Ovary (tissue), 9 donors: Measurements from ENCODE around the gene SRP68. TPM values are rescaled to one million over a fixed set of nuclear protein-coding genes. Genes with fewer than 3 reads are reported as not detected.

ENCODE experiments used
- DNase-seq, 5 donors: peaks; one replicate each; pipeline ENCODE4 v3.0.0-alpha.2; 2019 to 2020
- H3K27ac ChIP-seq, 2 donors: fragments of 200-600 bp; one replicate each; pipeline versions ENCODE4 v1.5.1 to v1.8.0; 2019 to 2022
- H3K27me3 ChIP-seq: fragments of 200-600 bp; one replicate; pipeline ENCODE4 v1.8.0; 2022
- H3K36me3 ChIP-seq: fragments of 200-600 bp; sonication (generic); one replicate; pipeline ENCODE4 v1.5.1; 2019
- H3K4me1 ChIP-seq: one replicate; pipeline ENCODE4 v1.8.1; 2013; ENCODE audit warnings: mild to moderate bottlenecking, moderate library complexity; ENCODE audit not compliant: insufficient read depth
- H3K4me3 ChIP-seq: fragments of 200-600 bp; sonication (generic); one replicate; pipeline ENCODE4 v1.5.1; 2017
- H3K9me3 ChIP-seq, 2 donors: fragments of 200-600 bp in 1 of 2; sonication (generic) in 1 of 2; one replicate each; pipeline versions ENCODE4 v1.5.1 to v1.8.1; 2013 to 2019; ENCODE audit warnings: mild to moderate bottlenecking in 1 of 2, moderate library complexity in 1 of 2
- CTCF ChIP-seq, 3 donors: fragments of 450-650 bp in 2 of 3; fragments of 200-600 bp in 1 of 3; IDR thresholded peaks; one replicate each; pipeline versions ENCODE4 v1.5.1 to v1.8.0; 2016 to 2022; ENCODE audit warnings: antibody characterized with exemption in 3 of 3, mild to moderate bottlenecking in 1 of 3
- EP300 ChIP-seq: sonication (generic); formaldehyde crosslinking; IDR thresholded peaks from one replicate; pipeline ENCODE4 v1.6.1; 2017; ENCODE audit warnings: antibody characterized with exemption
- POLR2A ChIP-seq: fragments of 450-650 bp; IDR thresholded peaks from one replicate; pipeline ENCODE4 v1.6.1; 2017; ENCODE audit warnings: antibody characterized with exemption, mild to moderate bottlenecking, moderate library complexity
- WGBS, 3 donors: extraction: QIAGEN DNeasy Blood & Tissue Kit in 1 of 3; methylation state at CpG; one replicate each; pipeline versions ENCODE4 v1.1.5 to v1.1.7; 2013 to 2017; 5-methylcytosine and 5-hydroxymethylcytosine counted together
- intact Hi-C, 4 donors: fragments of 100-400 bp; cut with DNase I; formaldehyde crosslinking; loops; one replicate each; pipeline versions ENCODE4 v1.11.0 to v1.15.1; 2022 to 2023
- polyA plus RNA-seq, 2 donors: library from polyadenylated mRNA; stranded (reverse); fragments of 200-250 nt in 1 of 2; fragments of 350-450 nt in 1 of 2; fragmentation: Illumina TruSeq in 1 of 2; extraction: RNeasy Lipid Tissue Mini Kit (QIAGEN cat#74804) in 1 of 2; gene quantifications; one replicate each; pipeline ENCODE4 v1.2.3, GENCODE V29; 2013 to 2014
- total RNA-seq, 7 donors: library from RNA; depleted of rRNA in 2 of 7; stranded (reverse); fragments of >200 nt in 2 of 7; fragmentation: NEBNext Ultra II Directional in 3 of 7; extraction: Animal tissue kit (Norgen Biotek cat#: 25700) in 3 of 7; gene quantifications; one replicate each; pipeline versions ENCODE4 v1.1.0 to v1.2.4, GENCODE V29; 2016 to 2023
- donor health status: DM: no; HTN: no; CAD: no; lungs with moderate emphysema.
- donor health status: DM: no; HTN: no; CAD: no.
- donor health status: Bipolar disorder and iron deficiency.
- donor health status: DM: yes; HTN: yes; CAD: no.
- donor health status: DM: no; HTN: no; CAD: no.
- donor health status: DM: yes; HTN: yes; CAD: no.

SRP68 gene
- total and polyA plus RNA-seq, 9 donors = 33.0 to 101 (median 70.9) TPM

GRCh38 chr17:76081295-76082210 is 9.2 kb upstream of the SRP68 start:
- Histone ChIP-seq H3K27ac (no peak overlapping the region), H3K9me3 (no peaks in the 10 kb centered on the region), H3K4me3 (no peak overlapping the region), H3K4me1 (peaks cover 13% of the 10 kb centered on the region), H3K27me3 (no peaks in the 10 kb centered on the region), H3K36me3 (no peaks in the 10 kb centered on the region)
- TF ChIP-seq CTCF (IDR thresholded peaks at IDR 0.05) (no peak), EP300 (no peak), POLR2A (no peak)
- no peak for DNase-seq
- WGBS, 3 donors = 37 to 69% (median 42%) methylated on average over 20 to 27 of the region's 27 CpGs
- intact Hi-C loops = no loop called here

GRCh38 chr17:76080768-76081287 is 8.5 kb upstream of the SRP68 start:
- intact Hi-C loops = no loop called here
- peaks cover 13% of the 10 kb centered on the region for H3K4me1 ChIP-seq
- no peaks in the 10 kb centered on the region for H3K27me3 ChIP-seq
- H3K9me3 ChIP-seq = no peaks in the 10 kb centered on the region
- H3K27ac ChIP-seq = no peak overlapping the region
- no peak overlapping the region for H3K4me3 ChIP-seq
- H3K36me3 ChIP-seq = no peaks in the 10 kb centered on the region
- DNase-seq = no peak
- 26 to 34% (median 28%) methylated on average over 6 of the region's 6 CpGs for WGBS, 3 donors
- TF ChIP-seq POLR2A (no peak), CTCF (IDR thresholded peaks at IDR 0.05) (no peak)

- H3K4me3 ChIP-seq = no peak overlapping the region
- H3K36me3 ChIP-seq = no peaks in the 10 kb centered on the region
- 3 to 10% (median 4%) methylated on average over 18 to 23 of the region's 23 CpGs for WGBS, 3 donors
- intact Hi-C loops = no loop called here
- TF ChIP-seq EP300 (no peak), CTCF (IDR thresholded peaks at IDR 0.05) (no peak), POLR2A (no peak)
- H3K9me3 ChIP-seq = no peaks in the 10 kb centered on the region
- peaks cover 6% of the 10 kb centered on the region for H3K27me3 ChIP-seq
- H3K27ac ChIP-seq = no peak overlapping the region
- no peak for DNase-seq
- peaks cover 16% of the 10 kb centered on the region for H3K4me1 ChIP-seq
These were observed 7.8 kb upstream of the SRP68 start for GRCh38 chr17:76079956-76080767.

DNA sequence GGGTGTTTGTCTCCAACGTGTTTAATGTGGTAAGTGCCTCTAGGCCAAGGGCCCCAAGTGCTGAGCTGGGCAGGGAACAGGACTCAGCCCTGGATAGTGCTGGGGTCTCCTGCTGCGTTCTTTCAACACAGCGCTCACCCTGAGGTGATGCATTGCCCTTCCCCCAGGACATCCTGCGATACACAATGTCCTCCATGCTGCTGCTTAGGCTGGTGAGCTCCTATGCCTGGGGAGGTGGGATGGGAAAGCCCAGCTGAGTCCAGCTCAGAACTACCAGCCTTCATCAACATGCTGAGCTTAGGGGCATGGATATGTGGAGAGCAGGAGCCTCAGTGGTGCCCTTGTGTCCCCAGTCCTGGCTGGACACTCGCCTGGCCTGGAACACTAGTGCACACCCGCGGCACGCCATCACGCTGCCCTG is 7.2 kb upstream of the SRP68 start:
- Histone ChIP-seq H3K4me3 (no peak overlapping the region), H3K27me3 (peaks cover 10% of the 10 kb centered on the region), H3K4me1 (peaks cover 23% of the 10 kb centered on the region), H3K9me3 (no peaks in the 10 kb centered on the region), H3K27ac (no peak overlapping the region), H3K36me3 (no peaks in the 10 kb centered on the region)
- intact Hi-C loops = no loop called here
- TF ChIP-seq CTCF (IDR thresholded peaks at IDR 0.05) (no peak), POLR2A (no peak), EP300 (no peak)
- 25 to 42% (median 39%) methylated on average over 9 of the region's 9 CpGs for WGBS, 3 donors
- no peak for DNase-seq
